HG03060 (cell line): ENCODE results near the gene B3GALNT2.
"Not testable (repeated sequence)": the region's sequence is repeated elsewhere in the genome, so short reads cannot be mapped to it uniquely, and the experiment has no call there.

Experiments
- ATAC-seq: cut with Tn5 transposase; IDR thresholded peaks from one replicate; pipeline ENCODE4 v1.9.1; 2021; ENCODE audit warnings: low read depth, moderate number of reproducible peaks; ENCODE audit not compliant: unreplicated experiment

The B3GALNT2 gene

DNA sequence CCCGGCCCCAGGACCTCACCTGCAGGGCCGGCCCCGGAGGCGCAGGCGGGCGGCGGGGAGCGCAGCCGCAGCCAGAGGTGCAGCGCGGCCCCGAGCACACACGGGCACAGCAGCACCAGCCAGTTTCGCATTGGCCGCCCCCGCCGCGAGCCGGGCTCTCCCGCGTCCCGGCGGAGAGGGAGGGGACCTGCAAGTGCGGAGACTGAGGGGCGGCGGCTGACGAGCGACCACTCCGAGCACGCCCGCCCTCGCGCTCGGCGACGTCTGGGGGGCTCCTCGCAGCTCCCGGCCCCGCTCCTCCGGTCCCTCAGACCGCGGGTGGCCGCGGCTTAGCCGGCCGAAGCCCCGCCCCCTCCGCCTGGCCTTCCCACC lies at the start of gene B3GALNT2:
Gene B3GALNT2 (minus strand): TSS at position 331 of the 372 bp plus-strand sequence. CDS start 200 bp downstream, at position 131.
- ATAC-seq: peak; percentile 17

DNA sequence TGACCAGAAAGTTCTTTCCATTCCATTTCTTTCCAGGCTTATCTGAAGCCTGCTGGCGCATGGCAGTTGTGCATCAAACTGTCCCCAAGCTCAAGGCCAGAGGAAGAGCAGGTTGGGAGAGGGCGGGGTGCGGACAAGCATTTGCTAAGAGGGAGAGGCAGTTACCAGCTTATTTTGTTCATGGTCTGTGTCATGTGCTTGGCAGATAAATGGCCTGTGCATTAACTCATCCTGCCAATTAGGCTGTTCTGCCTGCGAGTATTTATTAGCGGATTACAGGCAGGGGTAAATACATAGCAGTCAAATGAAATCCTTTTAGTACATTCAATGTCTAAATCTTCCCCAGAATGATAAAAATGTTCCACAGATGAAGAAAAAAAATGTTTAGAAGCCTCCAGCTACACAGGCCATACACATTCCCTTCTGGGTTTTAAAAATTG lies 48.9 kb upstream of the B3GALNT2 start:
- ATAC-seq: no peak

DNA sequence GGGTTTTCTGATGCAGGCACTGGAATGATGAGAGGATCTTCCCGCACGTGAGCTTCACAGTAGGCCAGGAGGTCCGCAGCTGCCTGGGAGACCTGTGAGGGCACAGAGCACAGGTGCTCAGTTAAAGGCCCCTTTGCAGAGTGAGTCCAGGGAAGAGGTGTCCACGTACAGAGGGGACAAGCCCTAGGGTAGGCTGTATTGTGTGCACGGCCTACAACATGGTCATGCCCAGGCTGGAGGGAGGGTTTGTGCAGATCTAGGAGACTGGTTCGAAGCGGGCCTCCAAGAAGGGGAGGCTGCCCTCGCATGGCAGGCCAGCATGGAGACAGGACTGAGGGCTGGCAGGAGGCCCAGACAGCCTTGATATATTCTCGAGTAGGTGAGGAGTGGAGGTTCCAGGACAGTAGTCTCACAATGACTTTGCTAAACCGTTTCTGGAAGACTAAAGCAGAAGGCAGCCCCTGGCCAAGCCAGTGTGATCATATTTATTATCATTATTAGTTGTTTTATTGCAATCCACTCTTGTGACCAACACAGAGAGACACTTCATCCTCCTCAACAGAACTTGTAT lies 48.0 kb upstream of the B3GALNT2 start:
- ATAC-seq: no peak

DNA sequence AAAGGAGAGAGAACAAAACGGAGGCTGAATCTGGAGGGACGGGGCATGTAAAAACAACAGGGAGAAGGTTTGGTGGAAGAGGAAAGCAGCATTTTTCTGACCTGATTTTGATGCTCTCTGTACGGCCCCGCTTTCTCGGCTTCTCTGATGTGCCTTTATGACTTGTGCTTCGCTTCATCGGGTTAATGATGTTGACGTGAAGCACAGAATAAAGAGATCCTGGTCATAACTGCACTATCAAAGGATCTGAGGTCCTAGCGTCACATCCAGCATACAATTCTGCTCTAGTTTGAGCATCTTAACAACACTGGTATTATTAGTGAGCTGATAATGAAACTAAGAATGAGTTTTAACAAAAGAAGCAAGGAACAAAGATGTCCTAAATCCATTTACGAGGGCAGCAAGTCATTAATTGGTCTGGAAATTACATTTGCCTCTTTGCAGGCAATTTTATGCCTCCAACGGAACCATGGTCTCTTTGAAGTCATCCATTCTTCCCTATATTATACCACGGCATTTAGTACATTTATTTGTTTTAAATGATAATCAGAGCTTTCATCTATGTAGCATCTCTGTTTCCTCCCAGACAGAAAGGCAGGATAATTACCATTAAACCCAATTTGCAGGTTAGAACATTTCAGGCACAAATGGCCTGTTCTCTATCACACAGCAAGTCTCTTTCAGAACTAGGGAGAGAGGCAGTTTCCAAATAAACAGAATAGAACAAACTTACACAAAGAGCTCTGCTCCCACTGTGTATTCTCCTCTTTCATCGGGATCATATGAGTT lies 45.3 kb upstream of the B3GALNT2 start:
- no peak for ATAC-seq

DNA sequence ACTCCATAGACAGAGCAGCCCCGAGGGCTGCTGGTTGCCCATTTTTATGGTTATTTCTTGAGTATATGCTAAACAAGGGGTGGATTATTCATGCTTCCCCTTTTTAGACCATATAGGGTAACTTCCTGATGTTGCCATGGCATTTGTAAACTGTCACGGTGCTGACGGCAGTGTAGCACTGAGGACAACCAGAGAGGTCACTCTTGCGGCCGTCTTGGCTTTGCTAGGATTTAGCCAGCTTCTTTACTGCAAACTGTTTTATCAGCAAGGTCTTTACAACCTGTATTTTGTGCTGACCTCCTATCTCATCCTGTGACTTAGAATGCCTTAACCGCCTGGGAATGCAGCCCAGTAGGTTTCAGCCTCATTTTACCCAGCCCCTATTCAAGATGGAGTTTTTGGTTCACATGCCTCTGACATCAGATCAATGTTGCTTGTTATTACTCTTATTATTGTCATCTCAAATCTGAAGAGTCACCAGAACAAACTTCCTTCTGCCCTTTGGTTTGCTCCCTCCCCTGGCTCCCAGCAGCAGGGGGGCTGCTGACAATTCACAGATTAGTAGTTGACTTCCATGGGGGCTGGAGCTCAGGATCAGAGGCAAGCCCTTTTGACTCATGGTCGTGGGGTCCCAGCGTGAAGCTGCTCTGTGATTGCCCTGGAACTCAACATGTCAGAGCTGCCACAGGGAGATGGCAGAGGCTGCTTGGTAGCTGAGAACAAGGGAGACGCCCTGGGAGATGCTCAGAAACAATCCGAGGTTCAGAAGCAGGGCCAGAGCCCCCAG lies 42.3 kb upstream of the B3GALNT2 start:
- ATAC-seq: not testable (repeated sequence)

DNA sequence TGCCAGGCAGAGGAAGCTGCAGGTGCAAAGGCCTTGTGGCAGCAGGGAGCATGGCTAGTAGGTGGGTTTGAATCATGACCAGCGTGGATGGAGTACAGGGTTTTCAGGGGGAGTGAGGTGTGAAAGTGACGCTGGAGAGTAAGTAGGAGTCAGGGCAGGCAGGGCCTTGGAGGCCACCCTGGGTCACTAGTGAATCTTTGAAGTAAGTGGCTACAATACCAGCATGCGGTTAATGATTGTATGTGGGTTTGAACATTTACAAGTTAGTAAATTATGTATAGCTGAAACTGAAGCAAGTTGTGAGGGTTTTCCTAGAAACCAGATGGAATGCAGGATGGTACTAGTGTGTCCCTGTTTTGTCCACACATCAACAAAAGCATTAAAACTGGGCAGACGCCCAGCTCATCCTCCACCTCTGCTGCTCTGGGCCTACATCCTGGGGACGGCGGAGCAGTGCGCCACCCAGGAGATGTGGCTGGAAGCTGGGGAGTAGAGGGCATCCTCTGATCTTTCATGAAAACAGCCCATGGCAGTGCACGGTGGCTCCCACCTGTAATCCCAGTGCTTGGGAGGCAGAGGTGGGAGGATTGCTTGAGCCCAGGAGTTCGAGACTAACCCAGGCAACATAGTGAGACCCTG lies 41.2 kb upstream of the B3GALNT2 start:
- no peak for ATAC-seq

DNA sequence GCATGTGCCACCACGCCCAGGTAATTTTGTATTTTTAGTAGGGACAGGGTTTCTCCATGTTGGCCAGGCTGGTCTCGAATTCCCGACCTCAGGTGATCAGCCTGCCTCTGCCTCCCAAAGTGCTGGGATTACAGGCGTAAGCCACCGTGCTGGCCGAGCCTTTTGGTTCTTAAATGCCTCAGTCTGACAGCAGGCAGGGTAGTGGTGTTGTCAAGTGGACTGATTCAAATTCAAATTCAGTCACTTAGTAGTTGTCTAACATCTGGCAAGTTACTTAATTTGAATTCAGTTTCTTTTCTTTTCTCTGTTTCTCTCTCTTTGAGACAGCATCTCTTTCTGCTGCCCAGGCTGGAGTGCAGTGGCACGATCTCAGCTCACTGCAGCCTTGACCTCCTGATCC lies 38.6 kb upstream of the B3GALNT2 start:
- not testable (repeated sequence) for ATAC-seq

DNA sequence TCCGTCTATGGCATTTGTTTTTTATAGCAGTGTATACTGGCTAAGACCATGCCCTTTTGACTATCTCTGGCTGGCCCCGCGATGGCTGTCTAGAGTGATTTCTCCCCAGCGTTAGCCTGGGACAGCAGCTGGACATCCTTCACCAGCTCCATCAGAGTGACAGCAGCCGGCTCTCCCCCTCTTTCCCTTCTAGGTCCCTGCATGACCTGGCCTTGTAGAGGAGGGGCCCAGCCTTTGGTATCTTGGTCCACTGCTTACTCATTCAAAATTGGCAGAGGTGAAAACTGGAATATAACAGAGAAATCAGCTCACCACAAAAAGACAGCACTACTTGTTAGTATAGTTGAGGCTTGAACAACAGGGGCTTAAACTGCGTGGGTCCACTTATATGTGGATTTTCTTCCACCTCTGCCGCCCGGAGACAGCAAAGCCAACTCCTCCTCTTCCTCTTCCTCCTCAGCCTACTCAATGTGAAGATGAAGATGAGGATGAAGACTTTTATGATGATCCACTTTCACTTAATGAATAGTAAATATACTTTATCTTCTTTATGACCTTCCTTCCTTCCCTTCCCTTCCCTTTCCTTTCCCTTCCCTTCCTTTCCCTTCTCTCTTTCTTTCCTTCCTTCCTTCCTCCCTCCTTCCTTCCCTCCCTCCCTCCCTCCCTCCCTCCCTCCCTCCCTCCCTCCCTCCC lies 29.4 kb upstream of the B3GALNT2 start:
- no peak for ATAC-seq

DNA sequence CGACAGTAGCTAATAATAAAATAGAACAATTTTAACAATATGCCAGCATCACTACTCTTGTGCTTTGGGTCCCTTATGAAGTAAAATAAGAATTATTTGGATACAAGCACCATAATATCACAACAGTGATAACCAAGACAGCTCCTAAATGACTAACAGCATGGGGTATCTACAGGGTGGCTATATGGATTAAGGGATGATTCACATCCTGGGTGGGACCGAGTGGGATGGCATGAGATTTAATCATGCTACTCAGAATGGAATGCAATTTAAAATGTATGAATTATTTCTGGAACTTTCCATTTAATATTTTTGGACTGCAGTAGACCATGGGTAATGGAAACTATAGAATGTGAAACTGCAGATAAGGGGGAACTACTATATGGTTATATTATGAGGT lies 28.1 kb upstream of the B3GALNT2 start:
- no peak for ATAC-seq

DNA sequence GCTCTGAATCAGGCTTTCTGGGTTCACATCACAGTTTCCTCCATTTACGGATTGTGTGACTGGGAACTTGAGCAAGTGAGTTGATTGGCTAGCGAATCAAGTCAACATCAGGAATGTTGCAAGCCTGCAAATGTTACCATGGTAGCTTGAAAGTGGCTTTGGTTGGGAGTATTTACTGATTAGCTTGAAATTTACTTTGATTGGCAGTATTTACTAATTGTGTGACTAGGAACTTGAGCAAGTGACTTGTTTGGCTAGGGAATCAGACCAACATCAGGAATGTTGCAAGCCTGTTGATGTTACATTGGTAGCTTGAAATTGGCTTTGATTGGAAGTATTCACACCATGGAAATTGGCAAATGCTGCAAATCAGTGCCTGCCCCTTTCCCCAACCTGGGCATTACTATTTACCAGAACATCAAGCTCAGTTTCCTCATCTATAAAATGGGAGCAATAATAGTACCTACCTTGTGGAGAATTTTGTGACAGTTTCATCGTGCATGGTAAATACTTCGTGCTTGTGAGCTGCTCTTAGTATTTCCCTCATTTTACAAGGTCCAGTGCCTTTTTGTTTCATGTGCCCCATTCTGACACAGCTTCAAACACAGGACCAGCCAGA lies 23.1 kb upstream of the B3GALNT2 start:
- ATAC-seq: no peak

DNA sequence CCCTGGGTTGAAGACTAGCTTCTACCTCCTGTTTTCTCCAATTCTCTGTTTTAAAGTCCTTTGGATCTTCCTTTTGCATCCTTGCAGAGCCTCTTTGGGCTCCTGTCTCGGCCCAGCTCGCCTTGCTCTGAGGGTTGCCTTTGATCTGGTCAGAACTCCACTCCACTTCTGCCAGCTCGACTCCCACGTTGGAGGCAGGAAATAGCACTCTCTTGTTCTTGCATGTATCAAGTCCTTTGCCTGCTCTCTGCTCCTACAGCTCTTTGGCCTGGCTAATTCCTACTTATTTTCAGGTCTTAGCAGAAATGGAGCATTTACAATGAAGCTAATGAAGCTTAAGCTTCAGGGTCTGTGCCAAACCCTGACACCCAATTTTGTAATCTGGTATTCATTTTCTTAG lies 21.1 kb upstream of the B3GALNT2 start:
- ATAC-seq: no peak

DNA sequence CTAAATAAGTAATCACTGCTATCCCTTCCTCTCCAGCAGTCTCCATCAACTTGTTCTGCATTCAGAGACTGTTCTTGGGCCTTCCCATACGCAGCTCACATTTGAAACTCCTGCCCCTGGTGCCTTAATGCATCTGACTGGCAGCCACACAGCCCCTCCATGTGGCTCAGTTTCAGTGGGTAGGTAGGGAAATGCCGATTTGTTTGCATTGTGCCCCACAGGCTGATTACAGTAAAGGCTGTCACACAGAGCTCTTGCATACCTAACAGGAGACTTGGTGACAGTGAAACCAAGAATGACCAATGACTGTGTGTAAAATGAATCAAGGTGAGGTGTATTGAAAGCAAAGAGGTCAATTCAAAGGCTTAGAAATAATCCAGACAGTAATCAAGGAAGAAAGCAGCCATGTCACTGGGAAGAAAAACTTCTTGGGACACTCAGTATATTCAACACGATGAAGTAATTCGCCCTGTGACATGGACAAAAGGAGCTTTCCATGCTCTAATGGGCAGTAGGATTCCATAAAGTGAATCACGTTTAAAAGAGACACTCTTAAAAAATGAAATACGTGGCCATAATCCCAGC lies 12.7 kb upstream of the B3GALNT2 start:
- ATAC-seq: no peak

DNA sequence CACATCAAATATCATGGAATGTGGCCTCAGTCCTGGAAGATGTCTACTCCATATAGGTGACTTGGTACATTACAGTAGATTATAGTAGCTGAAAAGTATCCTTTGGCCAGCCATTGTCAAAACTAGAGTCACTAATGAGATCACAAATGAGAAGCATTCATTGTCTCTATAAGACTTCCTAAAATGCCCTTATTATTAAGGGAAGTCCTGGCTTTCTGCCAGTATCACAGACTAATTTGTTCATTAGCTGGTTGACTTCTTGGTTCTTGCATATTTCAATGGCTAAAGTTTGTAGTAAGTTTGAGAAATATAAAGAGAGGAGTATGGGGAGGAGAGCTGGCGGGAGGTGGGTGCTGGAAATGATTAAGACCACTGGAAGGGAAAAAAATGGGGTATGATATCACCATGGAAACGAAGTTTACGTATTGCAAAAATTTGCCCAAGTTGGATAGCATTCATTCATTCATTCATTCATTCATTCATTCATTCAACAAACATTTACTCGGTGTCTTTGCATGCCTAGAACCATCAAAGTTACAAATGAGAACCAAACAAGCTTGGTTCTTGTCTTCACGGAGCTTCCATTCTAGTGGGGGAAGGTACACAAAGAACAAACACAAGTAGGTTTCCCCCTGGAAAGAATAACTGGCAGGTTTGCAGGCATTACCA lies 11.7 kb upstream of the B3GALNT2 start:
- no peak for ATAC-seq

DNA sequence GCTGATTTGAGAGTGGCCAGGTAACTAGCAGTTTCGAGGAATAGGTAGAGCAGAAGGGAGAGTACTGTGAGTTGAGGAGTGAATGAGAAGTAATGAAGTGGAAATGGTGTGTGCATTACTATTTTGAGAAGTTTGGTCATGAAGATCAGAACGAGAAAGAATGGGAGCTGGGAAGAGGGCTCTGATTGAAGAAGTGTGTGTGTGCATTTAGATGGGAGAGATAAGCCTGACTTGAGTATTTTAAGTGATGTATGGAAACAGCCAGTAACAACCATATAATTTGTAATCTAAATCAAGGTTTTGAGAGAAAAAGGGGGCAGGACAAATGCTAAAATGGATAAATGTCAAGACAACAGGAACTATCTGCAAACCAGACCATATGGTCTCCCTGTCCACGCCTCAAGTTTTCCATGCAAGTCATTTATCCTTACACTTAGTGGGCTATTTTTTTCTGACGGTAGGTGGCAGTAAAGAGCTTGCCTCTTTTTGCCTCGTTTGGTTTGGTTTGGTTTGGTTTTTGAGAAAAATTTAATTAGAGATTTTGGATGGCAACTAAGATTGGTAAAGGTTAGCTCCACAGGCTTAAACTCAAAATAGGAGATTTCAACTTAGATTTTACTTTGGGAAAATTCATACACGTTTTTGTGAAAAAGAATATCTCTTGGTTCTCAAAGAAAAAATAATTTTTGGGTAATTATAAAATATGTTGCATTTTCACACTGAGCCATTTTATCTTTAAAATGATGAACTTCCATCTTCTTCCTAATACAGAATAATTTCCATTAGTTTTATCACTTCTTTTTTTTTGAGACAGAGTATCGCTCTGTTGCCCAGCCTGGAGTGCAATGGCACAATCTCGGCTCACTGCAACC lies 9.5 kb upstream of the B3GALNT2 start:
- ATAC-seq: no peak

DNA sequence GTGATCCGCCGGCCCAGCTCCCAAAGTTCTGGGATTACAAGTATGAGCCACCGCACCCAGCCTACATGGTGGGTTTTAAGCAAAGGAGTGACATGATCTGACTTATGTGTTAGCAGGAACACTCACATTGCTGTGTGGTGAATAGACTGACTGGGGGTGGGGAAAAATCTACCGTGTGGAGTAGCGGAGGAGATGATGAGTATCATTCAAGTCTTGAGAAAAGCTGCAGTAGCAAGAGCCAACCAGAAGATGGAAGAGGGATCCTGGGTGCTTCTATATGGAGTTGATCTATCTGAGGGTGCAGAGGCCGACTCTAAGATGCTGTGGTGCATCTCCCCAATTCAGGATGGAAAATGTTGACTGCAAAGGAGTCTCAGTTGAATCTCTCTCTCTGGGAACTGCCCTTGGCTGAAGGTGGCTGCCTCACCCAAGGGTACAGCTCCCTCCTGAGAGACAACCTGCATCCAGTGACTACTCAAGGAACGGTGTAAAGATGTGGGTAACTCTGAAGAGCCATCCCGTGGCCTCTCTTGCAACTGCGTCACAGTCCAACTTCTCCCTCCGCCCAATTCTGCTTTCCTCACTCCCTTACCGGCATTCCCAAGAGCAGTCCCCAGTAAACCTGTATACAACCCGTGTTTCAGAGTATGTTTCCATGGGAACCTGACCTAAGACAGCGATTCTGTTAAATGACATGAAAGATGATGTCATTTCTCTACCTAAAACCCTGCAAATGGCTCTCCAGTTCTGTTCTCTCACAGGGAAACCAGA lies 7.4 kb upstream of the B3GALNT2 start:
- ATAC-seq: no peak

DNA sequence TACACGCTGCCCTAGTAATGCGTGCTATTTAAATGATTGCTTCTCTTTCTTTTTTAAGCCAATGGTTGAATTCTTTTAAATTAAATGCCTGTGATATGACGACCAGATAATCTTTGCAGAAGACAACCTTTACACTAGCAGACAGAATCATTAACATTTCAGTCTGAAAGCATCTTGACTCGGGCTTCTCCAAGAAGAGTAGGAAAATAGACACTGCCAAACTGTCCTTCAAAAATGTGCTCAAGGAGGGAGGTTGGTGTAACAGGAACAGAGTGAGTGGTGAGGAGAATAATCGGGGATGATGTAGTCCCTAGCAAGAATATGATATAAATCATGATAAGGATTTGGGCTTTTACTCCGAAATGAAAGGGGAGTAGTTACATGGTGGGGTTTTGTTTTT lies 6.6 kb upstream of the B3GALNT2 start:
- no peak for ATAC-seq

DNA sequence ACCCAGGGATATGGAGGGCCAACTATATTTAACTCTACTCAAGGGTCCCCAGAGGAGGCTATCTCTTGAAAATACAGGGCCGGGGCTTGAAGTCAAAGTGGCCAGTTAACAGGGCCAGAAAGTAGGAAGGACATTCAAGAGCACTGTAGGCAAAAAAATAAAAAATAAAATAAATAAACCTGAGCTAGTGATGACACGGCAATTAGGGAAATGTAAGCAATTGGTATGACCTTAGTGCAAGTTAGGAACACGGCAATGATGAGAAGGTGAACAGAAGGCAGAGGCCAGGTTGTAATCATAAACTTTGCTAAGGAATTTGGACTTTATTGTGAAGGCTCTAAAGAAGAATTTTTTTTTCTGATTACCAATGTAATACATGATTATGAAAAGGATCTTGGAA lies 3.4 kb upstream of the B3GALNT2 start:
- no peak for ATAC-seq
